Activated CD8-positive, alpha-beta memory T cell treated with anti-CD3 and anti-CD28 coated beads, Interleukin-2, amount 50 U/mL, for 24 hours (primary cell): ENCODE results near the gene MRPL22.
"Not testable (repeated sequence)": the region's sequence is repeated elsewhere in the genome, so short reads cannot be mapped to it uniquely, and the experiment has no call there.

Experiments used
- DNase-seq: peaks from one replicate; pipeline ENCODE4 v3.0.0-alpha.2; 2020; ENCODE audit errors: extremely low read depth

MRPL22 gene

DNA sequence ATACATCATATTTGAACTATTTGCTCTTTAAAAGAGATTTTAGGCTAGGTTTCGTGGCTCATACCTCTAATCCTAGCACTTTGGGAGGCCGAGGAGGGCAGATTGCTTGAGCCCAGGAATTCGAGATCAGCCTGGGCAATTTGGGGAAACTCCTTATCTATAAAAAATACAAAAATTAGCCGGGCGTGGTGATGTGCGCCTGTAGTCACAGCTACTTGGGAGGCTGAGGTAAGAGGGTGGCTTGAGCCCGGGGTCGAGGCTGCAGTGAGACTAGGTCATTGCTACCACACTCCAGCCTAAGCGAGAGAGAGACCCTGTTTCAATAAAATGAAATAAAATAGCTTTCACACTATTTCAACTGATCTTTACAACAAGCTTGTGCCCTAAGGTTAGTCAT lies 500 bp upstream of the MRPL22 start:
- DNase-seq: no peak

DNA sequence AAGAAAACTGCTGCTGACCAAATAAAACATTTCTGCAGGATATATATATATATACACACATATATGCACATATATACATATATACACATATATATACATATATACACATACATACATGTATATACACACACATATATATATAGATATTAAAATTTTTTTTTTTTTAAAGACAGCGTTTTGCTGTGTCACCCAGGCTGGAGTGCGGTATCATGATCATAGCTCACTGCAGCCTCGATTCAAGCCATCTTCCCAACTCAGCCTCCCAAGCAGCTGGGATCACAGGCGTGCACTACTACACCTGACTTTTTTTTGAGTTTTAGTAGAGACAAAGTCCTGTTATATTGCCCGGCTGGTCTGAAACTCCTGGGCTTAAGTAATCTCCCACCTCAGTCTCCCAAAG lies 2.7 kb downstream of the MRPL22 start:
- DNase-seq: no peak

DNA sequence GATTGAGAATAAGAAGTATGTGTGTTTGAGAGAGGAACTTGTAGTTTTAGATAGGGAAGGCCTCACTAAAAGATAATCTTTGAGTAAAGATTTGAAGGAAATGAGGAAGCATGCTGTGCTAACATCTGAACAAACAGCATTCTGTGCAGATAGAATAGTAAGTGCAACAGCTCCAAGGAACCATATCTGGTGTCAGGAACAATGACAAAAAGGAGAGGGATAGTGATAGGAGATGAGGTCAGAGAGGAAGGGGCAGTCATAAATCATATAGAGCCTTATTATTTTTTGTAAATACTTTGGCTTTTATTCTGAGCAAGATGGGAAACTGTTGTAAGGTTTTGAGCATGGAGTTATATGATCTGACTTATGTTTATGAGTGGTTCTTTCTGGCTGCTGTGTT lies 3.8 kb downstream of the MRPL22 start:
- no peak for DNase-seq

DNA sequence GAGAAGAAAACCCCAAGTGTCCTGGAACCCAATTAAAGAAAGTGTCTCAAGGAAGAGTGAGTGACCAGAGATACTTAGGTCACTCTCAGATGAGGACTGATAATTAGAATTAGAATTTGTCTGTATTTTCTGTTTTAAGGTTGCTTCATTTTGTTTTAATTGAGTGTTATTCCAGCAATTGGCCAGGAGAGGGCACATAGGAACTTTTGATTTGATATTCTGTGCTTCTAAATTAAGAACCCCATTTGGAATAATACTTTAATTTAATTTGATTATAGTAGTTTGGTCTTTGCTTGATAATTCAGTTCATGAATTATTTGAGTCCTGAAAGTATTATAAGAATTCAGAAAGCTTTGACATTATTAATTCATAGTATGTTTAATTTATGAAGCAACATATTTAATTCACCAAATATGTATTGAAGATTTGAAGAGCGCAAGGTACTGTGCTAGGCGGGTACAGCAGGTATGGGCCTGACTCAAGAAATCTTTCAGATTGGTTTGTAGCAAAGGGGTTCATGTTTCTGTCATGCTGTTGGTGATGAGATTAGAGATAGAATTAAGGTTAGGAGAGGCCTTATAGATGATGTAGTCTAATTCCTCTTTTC lies 4.9 kb downstream of the MRPL22 start:
- DNase-seq: no peak

DNA sequence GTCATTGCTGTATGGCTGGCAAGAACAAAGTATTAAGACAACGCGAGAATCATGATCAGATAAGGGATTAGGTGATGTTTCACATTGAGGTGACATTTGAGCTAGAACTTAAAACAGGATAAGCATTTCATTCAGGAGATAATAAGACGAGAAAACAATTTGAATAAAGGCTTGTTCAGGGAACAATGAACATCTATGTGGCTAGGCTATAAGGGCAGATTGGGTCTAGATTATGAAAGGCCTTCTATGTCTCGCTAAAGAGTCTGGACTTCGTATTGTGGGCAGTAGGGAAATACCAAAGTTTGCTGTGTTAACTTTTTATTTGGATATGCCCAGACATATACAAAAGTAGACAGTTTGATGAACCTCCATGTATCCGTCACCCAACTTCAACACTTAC lies 6.9 kb downstream of the MRPL22 start:
- DNase-seq: no peak

DNA sequence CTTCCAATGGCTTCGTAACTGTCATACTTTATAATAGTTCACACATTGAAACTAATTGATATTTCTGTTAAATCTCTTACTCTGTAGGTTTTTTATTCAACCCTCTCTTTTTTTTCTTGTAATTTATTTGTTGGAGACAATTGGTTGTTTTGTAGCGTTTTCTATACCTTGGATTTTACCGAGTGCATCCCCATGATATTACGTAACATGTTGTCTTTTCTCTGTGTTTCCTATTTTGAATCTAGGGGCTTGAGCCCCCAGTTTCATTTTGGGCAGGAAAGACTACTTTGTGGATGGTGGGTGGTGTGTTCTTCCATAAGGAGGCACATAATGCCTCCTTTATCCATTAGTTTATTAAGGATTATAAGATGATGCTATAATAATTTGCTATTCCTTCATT lies 7.4 kb downstream of the MRPL22 start:
- DNase-seq: no peak

DNA sequence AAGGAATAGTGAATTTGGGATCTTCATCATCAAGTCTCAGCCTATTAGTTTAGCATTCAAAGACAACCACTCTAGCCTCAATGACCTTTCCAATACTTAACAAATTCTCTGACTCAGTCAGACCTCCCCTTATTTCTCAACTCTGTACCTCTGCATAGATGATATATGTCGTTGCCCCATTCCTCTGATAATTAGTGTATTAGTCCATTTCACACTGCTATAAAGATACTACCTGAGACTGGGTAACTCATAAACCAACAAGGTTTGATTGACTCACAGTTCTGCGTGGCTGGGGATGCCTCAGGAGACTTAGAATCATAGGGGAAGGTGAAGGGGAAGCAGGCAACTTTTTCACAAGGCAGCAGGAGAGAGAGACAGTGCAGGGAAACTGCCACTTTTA lies 8.9 kb downstream of the MRPL22 start:
- no peak for DNase-seq

DNA sequence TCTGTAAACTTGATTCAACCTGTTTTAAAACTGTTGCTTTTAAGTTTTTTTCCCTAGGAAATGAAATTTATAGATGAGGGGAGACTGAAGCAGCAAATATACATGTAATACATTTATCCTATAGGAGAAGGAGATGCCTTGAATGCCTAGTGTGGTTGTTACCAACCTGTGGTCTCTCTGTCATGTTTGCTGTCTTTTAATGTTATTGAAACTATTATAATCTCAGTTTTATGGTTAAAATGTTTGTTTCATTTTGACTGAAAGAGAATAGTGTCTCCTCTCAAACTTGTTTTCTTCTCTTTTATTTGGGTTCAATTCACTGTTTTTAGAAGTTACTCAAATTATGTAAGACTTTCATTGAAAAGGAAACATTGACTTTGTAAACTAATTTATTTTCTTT lies 15.8 kb downstream of the MRPL22 start:
- DNase-seq: no peak

DNA sequence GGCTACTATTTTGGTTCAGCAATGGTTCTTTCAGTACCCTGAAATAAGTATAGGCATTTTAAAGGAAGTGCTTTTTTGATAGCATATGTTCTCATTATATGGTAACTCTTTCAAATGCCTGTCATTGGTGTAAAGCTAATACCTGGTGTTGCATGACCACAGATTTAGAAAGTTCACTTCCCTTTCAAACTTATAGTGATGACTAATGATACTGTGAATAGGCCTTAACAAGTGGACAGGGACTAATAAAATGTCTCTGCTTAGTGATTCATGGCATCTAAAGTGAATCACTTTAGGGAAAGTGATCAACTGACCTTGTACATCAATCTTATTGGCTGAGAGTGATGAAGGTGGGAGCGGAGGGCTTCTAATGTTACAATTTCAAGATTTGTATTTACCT lies 21.6 kb downstream of the MRPL22 start:
- DNase-seq: no peak

DNA sequence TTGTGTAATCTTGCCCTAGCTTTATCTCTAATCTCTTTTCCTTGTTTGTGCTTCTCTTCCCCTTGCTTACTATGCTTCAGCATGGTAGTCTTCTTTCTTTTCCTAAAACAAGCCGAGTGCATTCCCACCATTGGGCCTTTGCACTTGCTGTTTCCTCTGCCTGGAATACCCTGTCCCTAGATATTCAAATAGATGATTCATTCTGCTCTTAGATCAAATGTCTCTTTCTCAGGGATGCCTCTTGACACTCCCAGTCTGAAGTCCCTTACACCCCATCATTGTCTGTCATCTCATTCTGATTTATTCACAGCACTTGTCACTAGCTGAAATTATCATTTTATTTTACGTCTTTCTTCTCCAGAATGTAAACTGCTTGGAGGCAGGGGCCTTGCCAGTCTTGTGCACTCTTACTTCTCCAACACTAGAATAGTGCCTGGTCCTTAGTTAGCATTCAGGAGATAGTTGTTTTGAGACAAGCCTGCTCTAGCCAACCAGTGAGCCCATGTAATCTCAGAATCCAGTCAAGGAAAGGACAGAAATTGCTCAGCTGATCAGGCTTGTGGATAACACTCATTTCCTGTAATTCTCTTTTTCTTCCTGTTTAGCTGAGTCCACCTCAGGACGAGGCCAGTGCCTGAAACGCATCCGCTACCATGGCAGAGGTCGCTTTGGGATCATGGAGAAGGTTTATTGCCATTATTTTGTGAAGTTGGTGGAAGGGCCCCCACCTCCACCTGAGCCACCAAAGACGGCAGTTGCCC lies 25.4 kb downstream of the MRPL22 start:
- no peak for DNase-seq

DNA sequence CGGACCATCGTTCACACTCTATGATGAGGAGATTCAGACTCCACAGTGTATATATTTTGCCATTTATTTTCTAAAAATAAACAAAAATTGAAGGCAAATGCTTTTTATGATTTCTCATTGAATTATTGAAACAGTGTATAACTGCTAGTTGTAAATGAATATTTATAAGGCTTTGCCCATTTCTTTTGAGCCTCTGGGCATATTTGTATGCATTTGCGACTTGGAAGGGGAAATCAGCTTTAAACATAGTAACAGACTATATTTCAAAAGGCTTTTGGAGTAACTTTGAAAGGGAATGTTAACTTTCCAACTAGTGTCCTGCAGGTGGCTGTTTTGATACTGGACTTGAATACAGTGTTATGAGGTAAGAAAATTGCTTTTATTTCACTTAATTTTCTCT lies 26.0 kb downstream of the MRPL22 start:
- no peak for DNase-seq

DNA sequence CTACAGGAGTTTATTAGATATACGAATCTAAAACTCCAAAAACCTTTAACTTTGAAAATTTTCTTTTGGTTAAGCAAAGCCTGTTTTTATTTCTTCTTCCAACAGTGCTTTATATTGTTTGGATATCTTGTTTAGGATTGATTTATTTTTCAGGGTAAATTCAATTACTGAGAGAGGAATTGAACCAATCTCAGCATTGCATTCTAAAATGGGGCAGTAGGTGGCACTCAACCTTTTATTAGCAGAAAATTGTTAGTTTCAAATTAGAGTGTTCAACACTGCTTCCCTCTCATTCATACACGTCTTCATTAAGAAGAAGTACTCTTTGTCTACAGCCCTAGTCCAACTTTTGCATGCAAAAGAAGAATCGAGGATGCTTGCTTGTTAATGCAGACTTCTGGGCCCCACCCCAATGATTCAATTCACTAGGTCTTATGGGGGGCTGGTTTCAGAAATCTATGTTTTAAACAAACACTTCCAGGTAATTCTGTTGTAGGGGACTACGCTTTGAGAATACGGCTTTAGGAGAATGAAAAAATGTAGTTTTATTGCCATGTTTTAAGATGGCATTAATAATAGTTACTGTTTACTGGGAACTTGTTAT lies 26.6 kb downstream of the MRPL22 start:
- DNase-seq: no peak

DNA sequence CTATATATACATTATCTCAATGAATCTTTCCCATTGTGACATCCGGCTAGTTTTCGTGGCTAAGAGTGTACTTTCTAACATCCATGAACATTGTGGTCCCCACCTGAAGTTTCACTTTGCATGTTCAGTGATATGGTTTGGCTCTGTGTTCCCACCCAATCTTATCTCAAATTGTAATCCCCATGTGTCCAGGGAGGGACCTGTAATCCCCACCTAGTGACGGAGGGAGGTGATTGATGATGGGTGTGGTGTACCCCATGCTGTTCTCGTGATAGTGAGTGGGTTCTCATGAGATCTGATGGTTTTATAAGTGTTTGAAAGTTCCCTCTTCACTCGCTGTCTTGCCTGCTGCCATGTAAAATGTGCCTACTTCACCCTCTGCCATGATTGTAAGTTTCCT lies 28.1 kb downstream of the MRPL22 start:
- no peak for DNase-seq

DNA sequence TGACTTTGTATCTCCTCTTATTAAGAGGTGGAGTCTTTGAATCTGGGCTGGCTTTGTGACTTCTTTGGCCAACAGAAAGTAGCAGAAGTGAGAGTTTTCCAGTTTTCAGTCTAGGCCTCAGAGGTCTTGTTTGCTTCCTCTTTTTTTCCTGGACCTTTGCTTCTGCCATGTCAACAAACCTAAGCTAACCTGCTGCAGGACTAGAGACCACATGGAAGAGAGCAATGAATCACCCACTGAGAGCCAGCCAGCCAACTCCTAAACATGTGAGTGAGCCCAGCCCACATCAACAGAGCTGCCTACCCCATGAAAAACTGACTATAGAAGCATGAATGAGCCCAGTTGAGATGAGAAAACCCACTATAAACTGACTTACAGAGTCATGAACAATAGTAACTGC lies 29.9 kb downstream of the MRPL22 start:
- DNase-seq: no peak

DNA sequence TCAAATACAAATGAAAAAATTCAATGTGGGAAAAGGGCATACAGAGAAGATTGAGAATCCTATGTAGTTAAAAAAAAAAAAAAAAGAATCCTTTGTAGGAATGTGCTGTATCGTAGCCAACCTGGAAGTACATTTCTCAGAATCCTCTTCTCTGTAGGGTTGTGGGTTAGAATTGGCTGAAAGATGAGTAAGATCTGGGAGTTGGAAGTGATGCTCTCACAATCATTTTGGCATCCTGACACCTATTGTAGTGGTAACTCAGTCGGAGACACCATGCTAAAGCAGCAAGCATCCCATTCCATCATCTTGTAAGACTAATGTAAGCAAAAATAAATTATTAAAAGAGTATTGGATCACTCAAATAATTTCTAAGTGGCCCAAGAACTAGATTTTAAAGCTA lies 30.6 kb downstream of the MRPL22 start:
- DNase-seq: no peak

DNA sequence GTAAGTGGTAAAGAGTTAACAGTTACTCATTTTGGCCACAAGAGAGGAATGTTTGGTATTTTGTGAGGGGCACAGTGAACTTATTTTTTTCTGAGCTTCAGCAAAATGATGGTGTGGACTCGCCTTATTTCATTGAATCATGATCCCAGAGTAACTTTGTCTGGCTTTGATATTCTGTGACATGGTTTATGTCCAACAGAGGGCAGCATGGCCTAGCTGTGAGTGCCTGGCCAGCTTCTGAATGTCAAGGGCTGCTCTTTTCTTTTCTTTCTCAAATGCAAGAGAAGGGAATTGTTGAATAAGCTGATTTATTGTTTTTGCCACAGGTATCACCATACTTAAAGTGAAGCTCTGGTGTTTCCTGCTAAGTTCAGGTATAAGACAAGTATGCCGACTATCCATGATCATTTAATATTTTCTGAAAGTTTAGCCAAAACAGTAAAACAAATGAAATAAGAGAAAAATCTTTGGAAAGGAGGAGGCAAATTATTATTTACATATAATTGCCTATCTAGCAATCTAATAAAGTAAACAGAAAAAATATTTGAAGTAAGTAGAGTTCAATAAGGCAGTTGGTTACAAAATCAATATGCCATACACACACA lies 31.7 kb downstream of the MRPL22 start:
- DNase-seq: no peak

DNA sequence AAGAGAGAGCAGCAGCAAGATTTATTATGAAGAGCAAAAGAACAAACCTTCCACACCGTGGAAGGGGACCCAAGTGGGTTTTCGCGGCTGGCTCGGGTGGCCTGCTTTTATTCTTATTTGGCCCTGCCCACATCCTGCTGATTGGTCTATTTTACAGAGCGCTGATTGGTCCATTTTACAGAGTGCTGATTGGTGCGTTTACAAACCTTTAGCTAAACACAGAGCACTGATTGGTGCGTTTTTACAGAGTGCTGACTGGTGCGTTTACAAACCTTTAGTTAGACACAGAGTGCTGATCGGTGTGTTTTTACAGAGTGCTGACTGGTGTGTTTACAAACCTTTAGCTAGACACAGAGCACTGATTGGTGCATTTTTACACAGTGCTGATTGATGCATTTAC lies 35.2 kb downstream of the MRPL22 start:
- not testable (repeated sequence) for DNase-seq

DNA sequence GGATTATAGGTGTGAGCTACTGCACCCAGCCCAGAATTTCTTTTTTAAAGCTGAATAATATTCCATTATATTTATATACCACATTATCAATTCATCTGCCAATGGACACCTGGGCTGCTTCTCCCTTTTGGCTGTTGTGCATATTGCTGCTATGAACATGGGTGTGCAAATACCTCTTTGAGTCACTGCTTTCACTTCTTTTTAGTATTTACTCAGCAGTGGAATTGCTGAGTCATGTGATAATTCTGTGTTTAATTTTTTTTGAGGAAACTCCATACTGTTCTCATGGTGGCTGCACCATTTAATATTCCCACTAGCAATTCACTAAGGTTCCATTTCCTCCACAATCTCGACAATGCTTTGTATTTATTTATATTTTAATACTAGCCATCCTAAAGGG lies 36.5 kb downstream of the MRPL22 start:
- DNase-seq: no peak

DNA sequence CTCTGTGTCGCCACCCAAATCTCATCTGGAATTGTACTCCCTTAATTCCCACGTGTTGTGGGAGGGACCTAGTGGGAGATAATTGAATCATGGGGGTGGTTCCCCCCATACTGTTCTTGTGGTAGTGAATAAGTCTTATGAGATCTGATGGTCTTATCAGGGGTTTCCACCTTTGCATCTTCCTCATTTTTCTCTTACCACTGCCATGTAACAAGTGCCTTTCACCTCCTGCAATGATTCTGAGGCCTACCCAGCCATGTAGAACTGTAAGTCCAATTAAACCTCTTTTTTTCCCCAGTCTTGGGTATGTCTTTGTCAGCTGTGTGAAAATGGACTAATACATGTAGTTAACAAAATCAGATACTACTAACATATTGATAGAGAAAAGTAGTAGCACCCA lies 37.4 kb downstream of the MRPL22 start:
- not testable (repeated sequence) for DNase-seq

DNA sequence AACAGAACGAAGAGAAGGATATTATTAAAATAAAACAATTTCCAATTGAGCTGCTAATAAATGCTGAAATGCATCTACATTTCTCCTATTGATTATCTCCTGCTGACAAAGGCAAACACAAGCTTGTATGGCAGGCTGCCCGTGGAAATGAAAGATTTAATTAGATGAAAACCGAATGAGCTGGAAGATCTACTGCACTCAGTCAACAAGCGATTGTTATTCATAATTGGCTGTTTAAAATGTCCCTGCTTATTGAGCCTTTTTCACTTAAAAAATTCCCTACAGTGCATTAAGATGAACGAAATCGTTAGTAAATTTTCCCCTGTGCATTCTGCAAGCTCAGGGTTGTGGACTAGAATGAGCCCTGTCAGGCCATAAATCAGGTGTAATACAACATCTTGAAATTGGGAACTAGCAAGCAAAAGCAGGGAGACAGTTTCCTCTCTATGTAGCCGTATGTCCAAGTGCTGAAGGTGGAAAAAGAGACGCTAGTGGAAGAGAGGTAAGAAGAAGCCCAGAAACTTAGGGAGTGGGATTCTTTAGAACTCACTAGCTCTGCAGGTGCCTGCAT lies 44.2 kb downstream of the MRPL22 start:
- DNase-seq: no peak

DNA sequence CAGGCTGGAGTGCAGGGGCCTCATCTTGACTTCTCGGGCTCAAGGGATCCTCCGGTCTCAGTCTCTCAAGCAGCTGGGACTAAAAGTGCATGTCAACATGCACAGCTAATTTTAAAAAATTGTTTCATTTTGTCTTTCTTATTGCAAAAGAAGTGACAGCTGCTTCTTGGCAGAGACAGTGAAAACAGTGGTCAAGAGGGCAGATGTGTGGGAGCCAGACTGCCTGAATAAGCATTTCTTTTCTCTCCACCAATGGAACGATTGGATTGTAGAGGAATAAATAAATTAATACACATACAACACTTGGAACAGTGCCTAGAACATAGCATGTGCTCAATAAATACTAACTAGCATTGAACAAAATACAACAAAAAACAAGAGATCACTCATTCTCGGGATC lies 45.3 kb downstream of the MRPL22 start:
- no peak for DNase-seq

DNA sequence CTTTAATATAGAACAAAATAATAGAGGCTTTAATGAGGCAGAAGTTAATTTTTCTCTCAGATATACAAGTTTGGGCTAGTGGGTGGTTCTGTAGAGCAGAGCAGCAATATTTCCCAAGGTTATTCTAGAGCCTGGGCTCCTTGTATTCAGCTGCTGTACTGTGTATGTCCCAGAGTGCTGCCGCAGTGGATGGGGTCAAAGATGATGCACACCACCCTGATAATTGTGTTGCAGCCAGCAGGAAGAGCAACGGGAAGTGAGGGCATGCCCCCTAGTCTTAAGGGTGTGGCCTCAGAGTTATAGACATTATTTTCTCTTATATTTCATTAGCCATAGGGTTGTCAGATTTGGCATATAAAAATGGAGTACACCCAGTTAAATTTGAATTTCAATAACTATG lies 48.8 kb downstream of the MRPL22 start:
- no peak for DNase-seq

DNA sequence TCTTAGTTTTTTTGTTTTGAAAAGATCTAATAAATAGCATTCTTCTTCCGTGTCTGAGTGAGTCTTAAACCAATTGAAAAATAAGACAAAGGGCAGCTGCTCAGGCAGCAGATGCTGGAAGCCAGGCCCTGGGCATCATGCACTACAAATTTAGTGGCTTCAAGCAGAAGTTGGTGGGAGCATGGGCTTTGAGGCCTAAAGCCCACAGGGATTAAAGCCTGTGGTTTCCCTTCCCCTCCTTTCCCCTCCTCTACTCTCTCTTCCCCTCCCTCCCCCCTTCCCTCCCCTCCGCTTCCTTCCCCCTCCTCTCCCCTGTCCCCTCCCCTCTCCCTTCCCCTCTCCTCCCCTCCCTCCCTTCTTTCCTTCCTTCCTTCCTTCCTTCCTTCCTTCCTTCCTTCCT lies 52.6 kb downstream of the MRPL22 start:
- no peak for DNase-seq
